Stomach (tissue), 4 donors: Measurements from ENCODE around the gene TEX261.

ENCODE experiments used
- CTCF ChIP-seq, 7 experiments: fragments of 450-650 bp in 4 of 7; fragments of 200-600 bp in 3 of 7; sonication (generic) in 3 of 7; IDR thresholded peaks; one replicate each; pipeline ENCODE4 v1.5.1; 2016 to 2019; ENCODE audit warnings: antibody characterized with exemption in 7 of 7, control low read depth in 2 of 7, mild to moderate bottlenecking in 1 of 7
- EP300 ChIP-seq: sonication (generic); formaldehyde crosslinking; IDR thresholded peaks from one replicate; pipeline ENCODE4 v1.6.1; 2017; ENCODE audit warnings: antibody characterized with exemption
- POLR2A ChIP-seq, 4 donors: fragments of 450-650 bp; IDR thresholded peaks; one replicate each; pipeline ENCODE4 v1.6.1; 2016; ENCODE audit warnings: antibody characterized with exemption in 4 of 4, control low read depth in 2 of 4, mild to moderate bottlenecking in 1 of 4, moderate library complexity in 1 of 4

GRCh38 chr2:71000780-71001591 is 6.3 kb upstream of the TEX261 start:
- peak in 5 of 7 experiments; percentile 59 to 93 (median 90) for TF ChIP-seq CTCF (IDR thresholded peaks at IDR 0.05)
- no peak for TF ChIP-seq EP300
- no peak for TF ChIP-seq POLR2A (IDR thresholded peaks at IDR 0.05)
